Measurements from ENCODE around the gene OSBPL3.

- TF ChIP-seq CTCF (IDR thresholded peaks at IDR 0.05; ENCODE audit: low read depth, low read length): no peak
- no peak for TF ChIP-seq POLR2A (IDR thresholded peaks at IDR 0.05; ENCODE audit: extremely low read depth, insufficient read length)
- TF ChIP-seq MAX (IDR thresholded peaks at IDR 0.05; ENCODE audit: low read depth, low read length): no peak
- no peak for TF ChIP-seq MYC (IDR thresholded peaks at IDR 0.05; ENCODE audit: low read depth, low read length)
These were observed 113.9 kb downstream of the OSBPL3 start for GRCh38 chr7:24866004-24866615.
